ENCODE measurements around the gene HLA-DRB1.

Gene HLA-DRB1

GRCh38 chr6:32608362-32608761 lies 18.7 kb upstream of the HLA-DRB1 start:
- TF ChIP-seq CTCF (IDR thresholded peaks at IDR 0.05; ENCODE audit: insufficient read depth, low read depth, low read length, missing control alignments) = no peak
- H3K4me3 ChIP-seq (ENCODE audit: low read length) = no peak overlapping the region
- no peak for DNase-seq (ENCODE audit: low read depth)

GRCh38 chr6:32607988-32608298 lies 18.3 kb upstream of the HLA-DRB1 start:
- TF ChIP-seq CTCF (IDR thresholded peaks at IDR 0.05; ENCODE audit: insufficient read depth, low read depth, low read length, missing control alignments) = no peak
- no peak overlapping the region for H3K4me3 ChIP-seq (ENCODE audit: low read length)
- DNase-seq (ENCODE audit: low read depth) = no peak

- H3K4me3 ChIP-seq (ENCODE audit: low read length) = no peak overlapping the region
- no peak for DNase-seq (ENCODE audit: low read depth)
- no peak for TF ChIP-seq CTCF (IDR thresholded peaks at IDR 0.05; ENCODE audit: insufficient read depth, low read depth, low read length, missing control alignments)
Measured at GRCh38 chr6:32607263-32607987, 17.8 kb upstream of the HLA-DRB1 start.

GRCh38 chr6:32604434-32604877 lies 14.8 kb upstream of the HLA-DRB1 start:
- no peak overlapping the region for H3K4me3 ChIP-seq (ENCODE audit: low read length)
- no peak for DNase-seq (ENCODE audit: low read depth)
- no peak for TF ChIP-seq CTCF (IDR thresholded peaks at IDR 0.05; ENCODE audit: insufficient read depth, low read depth, low read length, missing control alignments)

GRCh38 chr6:32603888-32604287 lies 14.2 kb upstream of the HLA-DRB1 start:
- H3K4me3 ChIP-seq (ENCODE audit: low read length) = no peak overlapping the region
- no peak for TF ChIP-seq CTCF (IDR thresholded peaks at IDR 0.05; ENCODE audit: insufficient read depth, low read depth, low read length, missing control alignments)
- no peak for DNase-seq (ENCODE audit: low read depth)

- DNase-seq (ENCODE audit: low read depth) = no peak
- H3K4me3 ChIP-seq (ENCODE audit: low read length) = no peak overlapping the region
- TF ChIP-seq CTCF (IDR thresholded peaks at IDR 0.05; ENCODE audit: insufficient read depth, low read depth, low read length, missing control alignments) = no peak
Measured at GRCh38 chr6:32603222-32603621, 13.6 kb upstream of the HLA-DRB1 start.

GRCh38 chr6:32602383-32602782 lies 12.7 kb upstream of the HLA-DRB1 start:
- TF ChIP-seq CTCF (IDR thresholded peaks at IDR 0.05; ENCODE audit: insufficient read depth, low read depth, low read length, missing control alignments) = no peak
- no peak overlapping the region for H3K4me3 ChIP-seq (ENCODE audit: low read length)
- no peak for DNase-seq (ENCODE audit: low read depth)

Measured in epithelial cell of esophagus (primary cell).